Activated T-cell treated with anti-CD3 and anti-CD28 coated beads for 4 hours (primary cell): Measurements from ENCODE around the gene ENTR1.

Experiments
- DNase-seq: peaks from one replicate; pipeline ENCODE4 v3.0.0-alpha.2; 2020

The ENTR1 gene

GRCh38 chr9:136394312-136395019 lies 15.9 kb downstream of the ENTR1 start:
- no peak for DNase-seq

- no peak for DNase-seq
Measured at GRCh38 chr9:136393531-136393930, 16.9 kb downstream of the ENTR1 start.

- DNase-seq: no peak
Measured at GRCh38 chr9:136392538-136393449, 17.6 kb downstream of the ENTR1 start.

- DNase-seq: no peak
Measured at GRCh38 chr9:136391737-136392537, 18.5 kb downstream of the ENTR1 start.

- no peak for DNase-seq
Measured at GRCh38 chr9:136389396-136389795, 21.0 kb downstream of the ENTR1 start.

GRCh38 chr9:136387217-136387616 lies 23.2 kb downstream of the ENTR1 start:
- DNase-seq: no peak

GRCh38 chr9:136386018-136386417 lies 24.4 kb downstream of the ENTR1 start:
- no peak for DNase-seq

- no peak for DNase-seq
Measured at GRCh38 chr9:136385015-136385414, 25.4 kb downstream of the ENTR1 start.

- DNase-seq: no peak
Measured at GRCh38 chr9:136383436-136383835, 27.0 kb downstream of the ENTR1 start.

- DNase-seq: no peak
Measured at GRCh38 chr9:136381966-136382513, 28.4 kb downstream of the ENTR1 start.

- no peak for DNase-seq
Measured at GRCh38 chr9:136381311-136381710, 29.1 kb downstream of the ENTR1 start.

GRCh38 chr9:136380381-136380780 lies 30.0 kb downstream of the ENTR1 start:
- no peak for DNase-seq

GRCh38 chr9:136379891-136380290 lies 30.5 kb downstream of the ENTR1 start:
- DNase-seq: no peak

GRCh38 chr9:136379401-136379800 lies 31.0 kb downstream of the ENTR1 start:
- no peak for DNase-seq

- no peak for DNase-seq
Measured at GRCh38 chr9:136379003-136379287, 31.5 kb downstream of the ENTR1 start.

GRCh38 chr9:136378170-136379002 lies 32.0 kb downstream of the ENTR1 start:
- DNase-seq: no peak

- DNase-seq: no peak
Measured at GRCh38 chr9:136377341-136378169, 32.9 kb downstream of the ENTR1 start.

- DNase-seq: no peak
Measured at GRCh38 chr9:136376457-136376856, 34.0 kb downstream of the ENTR1 start.

- DNase-seq: no peak
Measured at GRCh38 chr9:136375096-136375495, 35.3 kb downstream of the ENTR1 start.

GRCh38 chr9:136374183-136374575 lies 36.2 kb downstream of the ENTR1 start:
- no peak for DNase-seq
